K562 (cell line): ENCODE results near the gene FXYD1. TPM values are rescaled to one million over a fixed set of nuclear protein-coding genes. Genes with fewer than 3 reads are reported as not detected.
A peak's percentile ranks its signal among the peaks of the same experiment; 100 is the strongest.

ENCODE experiments used
- ATAC-seq: fragments of 200-7000 bp; cut with Tn5 transposase; 3 replicates; pipeline ENCODE4 v1.9.1; 2020; ENCODE audit warnings: moderate library complexity
- BruUV-seq: library from RNA; stranded (reverse); fragments of 400-500 nt; replicated peaks from 2 replicates; lab custom pipeline; 2021; lab: Mats Ljungman, UMichigan
- CTCF ChIA-PET: fragments of 300-600 bp; formaldehyde crosslinking; extraction: SDS; loops from one replicate; lab custom pipeline; 2021; ENCODE audit warnings: low intra/inter-chr PET ratio; lab: Yijun Ruan, JAX
- POLR2A ChIA-PET: fragments of 300-600, 350-650 bp; sonication (Branson Sonifier 250); formaldehyde crosslinking; extraction: SDS; loops from one replicate; lab custom pipeline; 2021; ENCODE audit warnings: antibody characterized with exemption, inconsistent platforms; lab: Yijun Ruan, JAX
- DNase-seq, 4 experiments: peaks; one replicate each; pipeline versions ENCODE4 v3.0.0 to v3.0.0-alpha.2; 2011 to 2018; ENCODE audit warnings: low spot score in 3 of 4, mixed read lengths in 3 of 4; ENCODE audit errors: extremely low read depth in 1 of 4
- FAIRE-seq: peaks from 2 replicates; lab custom pipeline; 2011; peaks lifted over from hg19 to GRCh38; lab: Jason Lieb, UNC
- H2AFZ ChIP-seq: 2 replicates; pipeline ENCODE4 v1.6.0; 2011; ENCODE audit warnings: low read depth, low read length, control low read depth, inconsistent platforms
- H3K27ac ChIP-seq: fragments of 200-600 bp; 3 replicates; pipeline ENCODE4 v1.8.0; 2011; ENCODE audit warnings: low read depth, mild to moderate bottlenecking, control low read depth, inconsistent platforms, low read length, moderate library complexity, mixed read lengths; ENCODE audit errors: extremely low read depth
- H3K27me3 ChIP-seq, 2 experiments: fragments of 300-600 bp in 1 of 2; 2 replicates in 1 of 2; 3 replicates in 1 of 2; pipeline versions ENCODE4 v1.6.0 to v1.8.0; 2011; ENCODE audit warnings: inconsistent platforms in 2 of 2, low read length in 2 of 2, mild to moderate bottlenecking in 1 of 2, mixed read lengths in 1 of 2, moderate library complexity in 1 of 2; ENCODE audit not compliant: control insufficient read depth in 2 of 2, insufficient read depth in 2 of 2
- H3K36me3 ChIP-seq: fragments of 300-600 bp; 3 replicates; pipeline ENCODE4 v1.8.0; 2011; ENCODE audit warnings: mild to moderate bottlenecking, low read length, inconsistent platforms; ENCODE audit not compliant: control insufficient read depth, insufficient read depth
- H3K4me1 ChIP-seq, 2 experiments: fragments of 200-600 bp in 1 of 2; replicated peaks in 1 of 2; 2 replicates in 1 of 2; 3 replicates in 1 of 2; pipeline versions ENCODE4 v1.5.1 to v1.8.0; 2011; ENCODE audit warnings: inconsistent platforms in 2 of 2, low read length in 2 of 2, mild to moderate bottlenecking in 1 of 2, mixed read lengths in 1 of 2, moderate library complexity in 1 of 2; ENCODE audit not compliant: control insufficient read depth in 2 of 2, insufficient read depth in 2 of 2
- H3K4me2 ChIP-seq: 2 replicates; pipeline ENCODE4 v1.6.1; 2011; ENCODE audit warnings: low read length, control low read depth, inconsistent platforms, mixed read lengths; ENCODE audit not compliant: insufficient read depth
- H3K4me3 ChIP-seq: fragments of 200-600 bp; sonication (generic), shearing (Covaris generic); 2 replicates; pipeline ENCODE4 v1.5.1; 2016; ENCODE audit warnings: control low read depth, inconsistent platforms
- H3K79me2 ChIP-seq: fragments of 200-600 bp; 3 replicates; pipeline ENCODE4 v1.8.0; 2011; ENCODE audit warnings: low read length, inconsistent platforms; ENCODE audit not compliant: control insufficient read depth, insufficient read depth
- H3K9ac ChIP-seq, 2 experiments: 2 replicates each; pipeline versions ENCODE4 v1.6.0 to v1.6.1; 2011; ENCODE audit warnings: low read depth in 2 of 2, low read length in 2 of 2, control low read depth in 1 of 2, inconsistent platforms in 1 of 2, mild to moderate bottlenecking in 1 of 2, mixed read lengths in 1 of 2; ENCODE audit not compliant: insufficient read depth in 1 of 2
- H3K9me1 ChIP-seq: one replicate; pipeline ENCODE4 v1.6.0; 2011; ENCODE audit warnings: inconsistent platforms, mild to moderate bottlenecking, low read length, moderate library complexity; ENCODE audit not compliant: control insufficient read depth, insufficient read depth
- H3K9me3 ChIP-seq: replicated peaks from 2 replicates; pipeline ENCODE4 v1.5.1; 2011; ENCODE audit warnings: low read depth, low read length, inconsistent platforms; ENCODE audit not compliant: control insufficient read depth, insufficient read depth
- H4K20me1 ChIP-seq: replicated peaks from 2 replicates; pipeline ENCODE4 v1.6.1; 2011; ENCODE audit warnings: low read length, inconsistent platforms, mixed read lengths; ENCODE audit not compliant: control insufficient read depth, insufficient read depth
- JUN ChIP-seq, 2 experiments: sonication (generic) in 1 of 2; formaldehyde crosslinking in 1 of 2; IDR thresholded peaks; 2 replicates each; pipeline versions ENCODE4 v1.6.1 to v1.8.0; 2012 to 2022; ENCODE audit warnings: borderline replicate concordance in 2 of 2, mild to moderate bottlenecking in 2 of 2, improper control_type of control experiment in 1 of 2, low read depth in 1 of 2, low read length in 1 of 2, missing genetic modification reagents in 1 of 2
- KAT7 ChIP-seq: sonication (generic); formaldehyde crosslinking; IDR thresholded peaks from 2 replicates; pipeline ENCODE4 v1.8.0; 2022; ENCODE audit warnings: missing genetic modification reagents, mild to moderate bottlenecking, borderline replicate concordance
- MEF2D ChIP-seq: conservative IDR thresholded peaks from 2 replicates; pipeline ENCODE4 v1.6.1; 2016; ENCODE audit warnings: low read depth, missing genetic modification characterization, missing compliant biosample characterization
- NR2C1 ChIP-seq, 2 experiments: fragments of 450-650 bp; IDR thresholded peaks; 2 replicates each; pipeline ENCODE4 v1.6.1; 2017; ENCODE audit warnings: mild to moderate bottlenecking in 2 of 2, antibody characterized with exemption in 1 of 2, inconsistent platforms in 1 of 2, missing compliant biosample characterization in 1 of 2, missing genetic modification characterization in 1 of 2
- SAP30 ChIP-seq: fragments of 200-600 bp; sonication (generic); IDR thresholded peaks from 2 replicates; pipeline ENCODE4 v1.6.1; 2012; ENCODE audit warnings: borderline replicate concordance, low read depth, mild to moderate bottlenecking, moderate library complexity, low read length, control low read depth, inconsistent platforms; ENCODE audit not compliant: insufficient read depth, poor library complexity, severe bottlenecking
- ZNF175 ChIP-seq: fragments of 200-800 bp; sonication (Bioruptor generic); IDR thresholded peaks from 2 replicates; pipeline ENCODE4 v1.6.1; 2016; ENCODE audit warnings: low read depth, mild to moderate bottlenecking, missing genetic modification characterization, missing compliant biosample characterization
- ZNF431 ChIP-seq: sonication (generic); formaldehyde crosslinking; IDR thresholded peaks from 2 replicates; pipeline ENCODE4 v1.8.0; 2022; ENCODE audit warnings: mild to moderate bottlenecking, missing genetic modification reagents
- WGBS: fragments of 100-300 bp; shearing (Covaris generic); methylation state at CpG from one replicate; pipeline ENCODE4 v1.1.6; 2016; ENCODE audit warnings: low coverage, mixed read lengths; ENCODE audit not compliant: insufficient coverage; ENCODE audit errors: missing lambda C conversion rate; 5-methylcytosine and 5-hydroxymethylcytosine counted together
- in situ Hi-C: fragments of 300-500 bp; cut with MboI; formaldehyde crosslinking; loops from 4 replicates; pipeline ENCODE4 v1.15.0; 2018; ENCODE audit warnings: inconsistent platforms, mixed read lengths
- intact Hi-C: fragments of 100-400 bp; cut with micrococcal nuclease; formaldehyde crosslinking; loops from 2 replicates; pipeline ENCODE4 v1.14.2; 2022
- polyA plus RNA-seq, 8 experiments: library from polyadenylated mRNA; depleted of rRNA in 4 of 8; stranded (reverse) in 5 of 8; unstranded in 3 of 8; fragments of >200 nt; fragmentation: Nextera tagmentation in 2 of 8; fragmentation: Illumina TruSeq in 1 of 8; extraction: Ambion mirVana in 2 of 8; extraction: Trizol in 1 of 8; gene quantifications; 2 replicates each; pipeline versions ENCODE4 v1.2.1 to v1.2.3, GENCODE V29; 2011 to 2014; ENCODE audit warnings: inconsistent platforms in 1 of 8, missing spikeins in 1 of 8
- total RNA-seq, 7 experiments: library from RNA; depleted of rRNA in 6 of 7; stranded (reverse); fragments of >200 nt in 6 of 7; fragmentation: Illumina TruSeq in 2 of 7; extraction: Trizol in 2 of 7; gene quantifications; 2 replicates each; pipeline versions ENCODE4 v1.2.1 to v1.2.3, GENCODE V29; 2011 to 2021; ENCODE audit warnings: low replicate concordance in 1 of 7
- TF ChIP-seq, protein P1 (sequence below): fragments of 250-450 bp; sonication (Bioruptor Pico); IDR thresholded peaks from 2 replicates; pipeline ENCODE4 v1.9.0; 2021; ENCODE audit warnings: mild to moderate bottlenecking, inconsistent platforms
- TF ChIP-seq, protein P2 (sequence below): fragments of 250-450 bp; sonication (Bioruptor Pico); IDR thresholded peaks from 2 replicates; pipeline ENCODE4 v1.4.0; 2020; ENCODE audit warnings: mild to moderate bottlenecking, moderate library complexity
- TF ChIP-seq, protein P3 (sequence below), 2 experiments: fragments of 450-650 bp; conservative IDR thresholded peaks; 2 replicates each; pipeline ENCODE4 v1.6.1; 2017; ENCODE audit warnings: mild to moderate bottlenecking in 2 of 2, moderate library complexity in 2 of 2

The FXYD1 gene
- total and polyA plus RNA-seq, 9 of the 15 experiments (the other 6 are each of a cell fraction or from before 2014, with no cell fraction given), result 0.40 to 3.2 (median 1.8) TPM; not detected in 3

DNA sequence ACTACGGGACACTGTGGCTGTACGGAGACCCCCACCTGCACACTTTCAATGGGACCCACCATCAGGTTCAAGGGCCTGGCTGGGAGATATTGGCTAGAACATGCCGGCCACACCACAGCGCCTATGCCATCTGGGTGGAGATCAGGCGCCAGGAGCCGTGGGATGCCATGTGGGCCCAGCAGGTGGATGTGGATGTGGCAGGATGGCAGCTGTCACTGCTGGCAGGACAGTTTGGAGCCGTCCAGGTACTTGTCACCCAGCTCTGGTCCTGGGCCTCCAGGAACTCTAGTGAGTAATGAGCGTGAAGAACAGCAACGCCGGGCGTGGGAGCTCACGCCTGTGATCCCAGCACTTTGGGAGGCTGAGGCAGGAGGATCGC, 38.7 kb upstream of the FXYD1 start:
- H3K9me1 ChIP-seq, result no peaks in the 10 kb centered on the region
- H3K4me2 ChIP-seq, result no peak overlapping the region
- no peaks in the 10 kb centered on the region for H3K79me2 ChIP-seq
- ChIA-PET POLR2A (no interaction called here), CTCF (no interaction called here)
- no TSS peak for BruUV-seq
- FAIRE-seq (no peak), DNase-seq (no peak), ATAC-seq (no peak)
- H3K9ac ChIP-seq, result peak overlapping the region in 1 of 2 experiments; percentile 21; a peak in 2 of 4 replicates
- no peaks in the 10 kb centered on the region for H3K9me3 ChIP-seq
- no peaks in the 10 kb centered on the region for H4K20me1 ChIP-seq
- H3K4me3 ChIP-seq, result no peak overlapping the region
- peaks cover 2 to 34% of the 10 kb centered on the region in 2 experiments; a peak in 3 of 5 replicates for H3K4me1 ChIP-seq
- in situ Hi-C loops, result no loop called here
- no peak overlapping the region for H3K27ac ChIP-seq
- 75% methylated on average over 13 of the region's 13 CpGs for WGBS
- H3K27me3 ChIP-seq, result no peaks in the 10 kb centered on the region
- intact Hi-C loops, result loop anchor here (10.0 kb wide), 1 partner anchor 55 kb away; the partner anchor contains the start of gene HPN
- no peaks in the 10 kb centered on the region for H3K36me3 ChIP-seq
- H2AFZ ChIP-seq, result no peak overlapping the region
- TF ChIP-seq, protein P1, sequence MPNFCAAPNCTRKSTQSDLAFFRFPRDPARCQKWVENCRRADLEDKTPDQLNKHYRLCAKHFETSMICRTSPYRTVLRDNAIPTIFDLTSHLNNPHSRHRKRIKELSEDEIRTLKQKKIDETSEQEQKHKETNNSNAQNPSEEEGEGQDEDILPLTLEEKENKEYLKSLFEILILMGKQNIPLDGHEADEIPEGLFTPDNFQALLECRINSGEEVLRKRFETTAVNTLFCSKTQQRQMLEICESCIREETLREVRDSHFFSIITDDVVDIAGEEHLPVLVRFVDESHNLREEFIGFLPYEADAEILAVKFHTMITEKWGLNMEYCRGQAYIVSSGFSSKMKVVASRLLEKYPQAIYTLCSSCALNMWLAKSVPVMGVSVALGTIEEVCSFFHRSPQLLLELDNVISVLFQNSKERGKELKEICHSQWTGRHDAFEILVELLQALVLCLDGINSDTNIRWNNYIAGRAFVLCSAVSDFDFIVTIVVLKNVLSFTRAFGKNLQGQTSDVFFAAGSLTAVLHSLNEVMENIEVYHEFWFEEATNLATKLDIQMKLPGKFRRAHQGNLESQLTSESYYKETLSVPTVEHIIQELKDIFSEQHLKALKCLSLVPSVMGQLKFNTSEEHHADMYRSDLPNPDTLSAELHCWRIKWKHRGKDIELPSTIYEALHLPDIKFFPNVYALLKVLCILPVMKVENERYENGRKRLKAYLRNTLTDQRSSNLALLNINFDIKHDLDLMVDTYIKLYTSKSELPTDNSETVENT (CRISPR knock-in tag), result no peak
- TF ChIP-seq JUN (IDR thresholded peaks at IDR 0.05; ENCODE audit: borderline replicate concordance, low read depth, low read length) (no peak), JUN (CRISPR knock-in tag; IDR thresholded peaks at IDR 0.05; ENCODE audit: borderline replicate concordance) (no peak), ZNF431 (no peak), NR2C1 (IDR thresholded peaks at IDR 0.05) (no peak), NR2C1 (tag; IDR thresholded peaks at IDR 0.05) (no peak), SAP30 (no peak), ZNF175 (CRISPR knock-in tag) (no peak), MEF2D (tag) (no peak), KAT7 (CRISPR knock-in tag) (no peak)
- TF ChIP-seq, protein P2, sequence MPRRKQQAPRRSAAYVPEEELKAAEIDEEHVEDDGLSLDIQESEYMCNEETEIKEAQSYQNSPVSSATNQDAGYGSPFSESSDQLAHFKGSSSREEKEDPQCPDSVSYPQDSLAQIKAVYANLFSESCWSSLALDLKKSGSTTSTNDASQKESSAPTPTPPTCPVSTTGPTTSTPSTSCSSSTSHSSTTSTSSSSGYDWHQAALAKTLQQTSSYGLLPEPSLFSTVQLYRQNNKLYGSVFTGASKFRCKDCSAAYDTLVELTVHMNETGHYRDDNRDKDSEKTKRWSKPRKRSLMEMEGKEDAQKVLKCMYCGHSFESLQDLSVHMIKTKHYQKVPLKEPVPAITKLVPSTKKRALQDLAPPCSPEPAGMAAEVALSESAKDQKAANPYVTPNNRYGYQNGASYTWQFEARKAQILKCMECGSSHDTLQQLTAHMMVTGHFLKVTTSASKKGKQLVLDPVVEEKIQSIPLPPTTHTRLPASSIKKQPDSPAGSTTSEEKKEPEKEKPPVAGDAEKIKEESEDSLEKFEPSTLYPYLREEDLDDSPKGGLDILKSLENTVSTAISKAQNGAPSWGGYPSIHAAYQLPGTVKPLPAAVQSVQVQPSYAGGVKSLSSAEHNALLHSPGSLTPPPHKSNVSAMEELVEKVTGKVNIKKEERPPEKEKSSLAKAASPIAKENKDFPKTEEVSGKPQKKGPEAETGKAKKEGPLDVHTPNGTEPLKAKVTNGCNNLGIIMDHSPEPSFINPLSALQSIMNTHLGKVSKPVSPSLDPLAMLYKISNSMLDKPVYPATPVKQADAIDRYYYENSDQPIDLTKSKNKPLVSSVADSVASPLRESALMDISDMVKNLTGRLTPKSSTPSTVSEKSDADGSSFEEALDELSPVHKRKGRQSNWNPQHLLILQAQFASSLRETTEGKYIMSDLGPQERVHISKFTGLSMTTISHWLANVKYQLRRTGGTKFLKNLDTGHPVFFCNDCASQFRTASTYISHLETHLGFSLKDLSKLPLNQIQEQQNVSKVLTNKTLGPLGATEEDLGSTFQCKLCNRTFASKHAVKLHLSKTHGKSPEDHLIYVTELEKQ (CRISPR knock-in tag), result no peak
- TF ChIP-seq, protein P3, sequence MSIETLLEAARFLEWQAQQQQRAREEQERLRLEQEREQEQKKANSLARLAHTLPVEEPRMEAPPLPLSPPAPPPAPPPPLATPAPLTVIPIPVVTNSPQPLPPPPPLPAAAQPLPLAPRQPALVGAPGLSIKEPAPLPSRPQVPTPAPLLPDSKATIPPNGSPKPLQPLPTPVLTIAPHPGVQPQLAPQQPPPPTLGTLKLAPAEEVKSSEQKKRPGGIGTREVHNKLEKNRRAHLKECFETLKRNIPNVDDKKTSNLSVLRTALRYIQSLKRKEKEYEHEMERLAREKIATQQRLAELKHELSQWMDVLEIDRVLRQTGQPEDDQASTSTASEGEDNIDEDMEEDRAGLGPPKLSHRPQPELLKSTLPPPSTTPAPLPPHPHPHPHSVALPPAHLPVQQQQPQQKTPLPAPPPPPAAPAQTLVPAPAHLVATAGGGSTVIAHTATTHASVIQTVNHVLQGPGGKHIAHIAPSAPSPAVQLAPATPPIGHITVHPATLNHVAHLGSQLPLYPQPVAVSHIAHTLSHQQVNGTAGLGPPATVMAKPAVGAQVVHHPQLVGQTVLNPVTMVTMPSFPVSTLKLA (conservative IDR thresholded peaks at IDR 0.05), result no peak
